Vagina (tissue), 2 donors: ENCODE measurements around the gene ESPNL. TPM values are rescaled to one million over a fixed set of nuclear protein-coding genes. Genes with fewer than 3 reads are reported as not detected.

Experiments
- DNase-seq, 2 donors: peaks; one replicate each; pipeline ENCODE4 v3.0.0-alpha.2; 2017; ENCODE audit errors: extremely low spot score in 2 of 2
- H3K27ac ChIP-seq: fragments of 200-600 bp; sonication (generic); one replicate; pipeline ENCODE4 v1.5.1; 2019
- H3K27me3 ChIP-seq: fragments of 200-600 bp; sonication (generic); one replicate; pipeline ENCODE4 v1.5.1; 2019
- H3K36me3 ChIP-seq, 2 donors: fragments of 200-600 bp; sonication (generic); one replicate each; pipeline ENCODE4 v1.5.1; 2017 to 2019
- H3K4me1 ChIP-seq: fragments of 200-600 bp; sonication (generic); one replicate; pipeline ENCODE4 v1.5.1; 2019
- H3K4me3 ChIP-seq, 2 donors: fragments of 200-600 bp; sonication (generic); 1 replicate in 1 of 2; 2 replicates in 1 of 2; pipeline ENCODE4 v1.5.1; 2016 to 2019
- H3K9me3 ChIP-seq: fragments of 200-600 bp; sonication (generic); one replicate; pipeline ENCODE4 v1.5.1; 2019
- POLR2A ChIP-seq, 2 donors: fragments of 450-650 bp; IDR thresholded peaks; one replicate each; pipeline ENCODE4 v1.6.1; 2017; ENCODE audit warnings: antibody characterized with exemption in 2 of 2, mild to moderate bottlenecking in 2 of 2, moderate library complexity in 2 of 2
- POLR2AphosphoS5 ChIP-seq, 2 donors: sonication (generic); formaldehyde crosslinking; IDR thresholded peaks; one replicate each; pipeline ENCODE4 v1.9.0; 2017; ENCODE audit warnings: antibody characterized with exemption in 2 of 2, mild to moderate bottlenecking in 2 of 2, low read depth in 1 of 2; ENCODE audit not compliant: insufficient read depth in 1 of 2
- intact Hi-C: fragments of 100-400 bp; cut with DNase I; formaldehyde crosslinking; loops from one replicate; pipeline ENCODE4 v1.15.1; 2023
- total RNA-seq: library from RNA; depleted of rRNA; stranded (reverse); fragments of >200 nt; gene quantifications from one replicate; pipeline ENCODE4 v1.2.3, GENCODE V29; 2016
- TF ChIP-seq, protein P1 (sequence below), 3 experiments: fragments of 450-650 bp in 2 of 3; fragments of 200-600 bp in 1 of 3; sonication (generic) in 1 of 3; IDR thresholded peaks; one replicate each; pipeline ENCODE4 v1.5.1; 2017 to 2019; ENCODE audit warnings: antibody characterized with exemption in 3 of 3, mild to moderate bottlenecking in 2 of 3, moderate library complexity in 2 of 3

ESPNL gene
- total RNA-seq, 1 donor from 2014 or later, result 0.74 TPM

DNA sequence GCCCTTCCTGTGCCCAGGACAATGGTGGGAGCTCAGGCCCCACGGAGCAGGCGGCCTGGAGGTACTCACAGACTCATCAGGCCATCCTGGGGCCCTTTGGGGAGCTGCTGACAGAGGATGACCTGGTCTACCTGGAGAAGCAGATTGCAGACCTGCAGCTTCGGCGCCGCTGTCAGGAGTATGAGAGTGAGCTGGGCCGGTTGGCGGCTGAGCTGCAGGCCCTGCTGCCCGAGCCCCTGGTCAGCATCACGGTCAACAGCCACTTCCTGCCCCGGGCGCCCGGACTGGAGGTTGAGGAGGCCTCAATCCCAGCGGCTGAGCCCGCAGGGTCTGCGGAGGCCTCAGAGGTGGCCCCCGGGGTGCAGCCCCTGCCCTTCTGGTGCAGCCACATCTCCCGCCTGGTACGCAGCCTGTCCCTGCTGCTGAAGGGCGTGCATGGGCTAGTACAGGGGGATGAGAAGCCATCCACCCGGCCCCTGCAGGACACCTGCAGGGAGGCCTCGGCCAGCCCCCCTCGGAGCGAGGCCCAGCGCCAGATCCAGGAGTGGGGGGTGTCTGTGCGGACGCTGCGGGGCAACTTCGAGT lies 30.1 kb downstream of the ESPNL start:
- intact Hi-C loops, result no loop called here
- DNase-seq, result no peak
- TF ChIP-seq POLR2A (IDR thresholded peaks at IDR 0.05), result no peak
- no peak for TF ChIP-seq POLR2AphosphoS5 (IDR thresholded peaks at IDR 0.05; ENCODE audit: insufficient read depth in 1 of 2, low read depth in 1 of 2)
- TF ChIP-seq, protein P1, sequence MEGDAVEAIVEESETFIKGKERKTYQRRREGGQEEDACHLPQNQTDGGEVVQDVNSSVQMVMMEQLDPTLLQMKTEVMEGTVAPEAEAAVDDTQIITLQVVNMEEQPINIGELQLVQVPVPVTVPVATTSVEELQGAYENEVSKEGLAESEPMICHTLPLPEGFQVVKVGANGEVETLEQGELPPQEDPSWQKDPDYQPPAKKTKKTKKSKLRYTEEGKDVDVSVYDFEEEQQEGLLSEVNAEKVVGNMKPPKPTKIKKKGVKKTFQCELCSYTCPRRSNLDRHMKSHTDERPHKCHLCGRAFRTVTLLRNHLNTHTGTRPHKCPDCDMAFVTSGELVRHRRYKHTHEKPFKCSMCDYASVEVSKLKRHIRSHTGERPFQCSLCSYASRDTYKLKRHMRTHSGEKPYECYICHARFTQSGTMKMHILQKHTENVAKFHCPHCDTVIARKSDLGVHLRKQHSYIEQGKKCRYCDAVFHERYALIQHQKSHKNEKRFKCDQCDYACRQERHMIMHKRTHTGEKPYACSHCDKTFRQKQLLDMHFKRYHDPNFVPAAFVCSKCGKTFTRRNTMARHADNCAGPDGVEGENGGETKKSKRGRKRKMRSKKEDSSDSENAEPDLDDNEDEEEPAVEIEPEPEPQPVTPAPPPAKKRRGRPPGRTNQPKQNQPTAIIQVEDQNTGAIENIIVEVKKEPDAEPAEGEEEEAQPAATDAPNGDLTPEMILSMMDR (IDR thresholded peaks at IDR 0.05), result no peak
- no peaks in the 10 kb centered on the region for H3K36me3 ChIP-seq
- H3K9me3 ChIP-seq, result no peaks in the 10 kb centered on the region
- H3K27ac ChIP-seq, result no peak overlapping the region
- H3K27me3 ChIP-seq, result no peaks in the 10 kb centered on the region
- H3K4me3 ChIP-seq, result no peak overlapping the region
- peaks cover 6% of the 10 kb centered on the region for H3K4me1 ChIP-seq

- no peaks in the 10 kb centered on the region for H3K9me3 ChIP-seq
- no peak for DNase-seq
- no peaks in the 10 kb centered on the region for H3K36me3 ChIP-seq
- H3K27ac ChIP-seq, result no peak overlapping the region
- TF ChIP-seq POLR2A (IDR thresholded peaks at IDR 0.05), result no peak
- peaks cover 6% of the 10 kb centered on the region for H3K4me1 ChIP-seq
- no peaks in the 10 kb centered on the region for H3K27me3 ChIP-seq
- no peak overlapping the region for H3K4me3 ChIP-seq
- intact Hi-C loops, result no loop called here
Observed at GRCh38 chr2:238130696-238131628, 30.8 kb downstream of the ESPNL start.

DNA sequence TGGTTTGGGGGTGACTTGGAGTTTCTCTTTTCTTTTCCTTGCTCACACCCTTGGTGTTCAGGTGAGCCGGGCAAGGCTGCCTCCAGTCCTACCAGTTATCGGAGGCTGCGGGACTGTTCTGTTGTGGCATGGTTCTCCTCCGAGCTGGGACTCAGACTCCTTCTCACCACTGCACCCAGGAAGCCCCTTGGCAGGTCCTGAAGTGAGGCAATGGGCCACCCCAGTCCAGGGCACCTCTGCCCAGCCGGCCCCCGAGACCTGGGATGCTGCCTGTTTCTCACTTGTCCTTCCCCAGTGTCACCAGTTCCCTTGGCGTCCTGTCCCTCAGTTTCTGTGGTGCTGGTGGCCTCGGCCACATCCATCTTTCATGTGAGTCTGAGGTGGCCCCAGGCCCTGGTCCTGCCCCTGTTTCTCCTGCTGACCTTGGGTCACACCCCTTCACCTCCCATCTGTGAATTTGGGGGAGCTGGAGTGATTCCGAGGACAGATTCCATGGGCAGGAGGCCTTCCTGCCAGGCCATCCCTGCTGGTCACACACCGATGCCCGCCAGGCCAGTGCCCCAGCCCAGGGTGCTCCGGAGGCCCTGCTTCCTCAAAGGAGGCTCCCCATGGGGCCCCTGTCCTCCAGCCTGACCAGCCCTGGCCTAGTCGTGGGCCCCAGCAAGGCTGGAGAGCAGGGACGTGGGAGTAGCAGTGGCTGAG lies 31.8 kb downstream of the ESPNL start:
- Histone ChIP-seq H3K36me3 (no peaks in the 10 kb centered on the region), H3K27me3 (no peaks in the 10 kb centered on the region), H3K27ac (no peak overlapping the region), H3K9me3 (no peaks in the 10 kb centered on the region), H3K4me3 (no peak overlapping the region), H3K4me1 (peaks cover 6% of the 10 kb centered on the region)
- TF ChIP-seq, protein P1 (IDR thresholded peaks at IDR 0.05), result no peak
- TF ChIP-seq POLR2AphosphoS5 (IDR thresholded peaks at IDR 0.05; ENCODE audit: insufficient read depth in 1 of 2, low read depth in 1 of 2) (no peak), POLR2A (IDR thresholded peaks at IDR 0.05) (no peak)
- no peak for DNase-seq
- intact Hi-C loops, result no loop called here

DNA sequence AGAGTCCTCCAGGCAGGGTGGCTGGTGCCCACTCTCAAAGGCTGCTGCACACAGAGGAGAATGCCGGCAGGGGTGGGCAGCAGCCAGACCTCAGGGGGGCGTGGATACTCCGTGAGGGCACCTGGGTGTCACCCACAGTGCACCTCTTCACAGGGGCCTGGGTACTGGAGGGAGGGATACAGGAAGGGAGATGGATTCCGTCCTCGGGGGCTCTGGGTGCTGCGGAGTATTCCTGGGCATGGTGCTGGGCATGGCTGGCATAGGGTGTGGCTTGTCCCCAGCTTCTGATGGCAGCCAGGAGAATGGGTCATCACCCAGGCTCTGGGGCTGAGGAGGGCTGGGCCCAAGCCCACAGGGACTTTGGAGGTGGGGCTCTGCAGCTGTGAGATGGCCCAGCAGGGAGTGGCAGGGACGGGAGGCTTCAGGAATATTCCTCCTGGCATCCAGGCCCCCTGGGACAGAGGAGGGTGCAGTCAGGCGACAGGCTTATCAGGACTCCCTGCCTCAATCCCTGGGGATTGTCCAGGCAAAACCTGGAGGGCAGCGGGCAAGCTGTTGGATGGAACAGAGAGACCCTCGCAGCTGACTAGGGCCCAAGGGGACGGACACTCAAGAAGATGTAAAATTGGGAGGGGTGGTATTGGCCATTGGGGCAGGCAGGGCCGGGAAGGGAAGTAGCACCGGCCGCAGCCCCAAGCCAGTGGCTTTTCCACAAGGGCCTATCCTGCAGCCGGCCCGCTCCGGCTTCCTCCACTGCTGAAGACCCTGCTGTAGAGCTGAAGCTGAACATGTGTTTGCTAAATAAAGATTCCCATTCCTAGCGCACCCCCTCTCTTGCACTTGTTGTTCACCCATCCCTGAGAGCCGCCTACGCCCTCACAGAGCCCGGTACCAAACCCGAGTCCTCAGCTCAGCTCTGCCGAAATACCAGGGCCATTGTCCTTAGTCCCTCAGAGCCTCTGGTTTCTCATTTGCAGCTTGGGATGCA lies 32.6 kb downstream of the ESPNL start:
- DNase-seq, result no peak
- no peak for TF ChIP-seq POLR2AphosphoS5 (IDR thresholded peaks at IDR 0.05; ENCODE audit: insufficient read depth in 1 of 2, low read depth in 1 of 2)
- TF ChIP-seq, protein P1 (IDR thresholded peaks at IDR 0.05), result no peak
- no peak for TF ChIP-seq POLR2A (IDR thresholded peaks at IDR 0.05)
- Histone ChIP-seq H3K36me3 (no peaks in the 10 kb centered on the region), H3K9me3 (no peaks in the 10 kb centered on the region), H3K27me3 (no peaks in the 10 kb centered on the region), H3K4me3 (no peak overlapping the region), H3K27ac (no peak overlapping the region), H3K4me1 (peaks cover 5% of the 10 kb centered on the region)
- intact Hi-C loops, result no loop called here
